DMS153 (cell line): Measurements from ENCODE around the gene SERPINB12.

ENCODE experiments used
- DNase-seq: peaks from one replicate; lab custom pipeline; 2025; lab: John Stamatoyannopoulos, UW

SERPINB12 gene, protein sequence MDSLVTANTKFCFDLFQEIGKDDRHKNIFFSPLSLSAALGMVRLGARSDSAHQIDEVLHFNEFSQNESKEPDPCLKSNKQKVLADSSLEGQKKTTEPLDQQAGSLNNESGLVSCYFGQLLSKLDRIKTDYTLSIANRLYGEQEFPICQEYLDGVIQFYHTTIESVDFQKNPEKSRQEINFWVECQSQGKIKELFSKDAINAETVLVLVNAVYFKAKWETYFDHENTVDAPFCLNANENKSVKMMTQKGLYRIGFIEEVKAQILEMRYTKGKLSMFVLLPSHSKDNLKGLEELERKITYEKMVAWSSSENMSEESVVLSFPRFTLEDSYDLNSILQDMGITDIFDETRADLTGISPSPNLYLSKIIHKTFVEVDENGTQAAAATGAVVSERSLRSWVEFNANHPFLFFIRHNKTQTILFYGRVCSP

DNA sequence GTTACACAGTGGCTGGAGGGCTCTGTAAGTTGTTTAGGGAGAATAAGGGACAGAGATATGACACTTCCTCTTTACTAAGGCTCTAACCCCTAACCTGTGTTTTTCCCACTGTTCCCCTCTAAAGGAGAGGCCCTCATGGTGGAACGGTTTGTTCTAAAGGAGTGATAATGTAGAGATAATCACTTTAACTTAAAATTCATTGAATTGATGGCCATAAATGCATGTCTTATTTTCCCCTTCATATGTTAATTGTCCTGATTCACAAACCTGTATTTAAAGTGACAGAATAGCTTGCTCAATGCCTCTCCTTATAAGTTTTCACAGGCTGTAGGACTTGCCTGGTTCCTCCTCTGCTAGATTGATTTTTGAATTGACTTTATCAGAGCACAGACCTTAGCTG lies at the start of gene SERPINB12:
Gene SERPINB12, plus strand, starts transcription at position 301 of the 400 bp plus-strand sequence. CDS start 13,791 bp downstream, outside the sequence.
- no peak for DNase-seq

DNA sequence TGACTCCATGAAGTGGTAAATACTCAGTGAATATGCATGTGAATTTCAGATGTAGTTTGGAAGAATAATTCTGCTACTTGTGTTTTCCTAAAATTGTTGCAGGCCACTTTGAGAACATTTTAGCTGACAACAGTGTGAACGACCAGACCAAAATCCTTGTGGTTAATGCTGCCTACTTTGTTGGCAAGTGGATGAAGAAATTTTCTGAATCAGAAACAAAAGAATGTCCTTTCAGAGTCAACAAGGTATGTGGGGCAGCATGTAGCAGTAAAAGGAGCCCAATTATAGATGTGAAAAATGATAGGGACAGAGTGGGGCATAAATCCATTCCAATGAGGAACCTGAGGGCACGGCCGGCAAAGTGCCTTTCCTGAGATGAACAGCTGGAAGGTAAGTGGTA lies 49.3 kb upstream of the SERPINB12 start:
- no peak for DNase-seq

DNA sequence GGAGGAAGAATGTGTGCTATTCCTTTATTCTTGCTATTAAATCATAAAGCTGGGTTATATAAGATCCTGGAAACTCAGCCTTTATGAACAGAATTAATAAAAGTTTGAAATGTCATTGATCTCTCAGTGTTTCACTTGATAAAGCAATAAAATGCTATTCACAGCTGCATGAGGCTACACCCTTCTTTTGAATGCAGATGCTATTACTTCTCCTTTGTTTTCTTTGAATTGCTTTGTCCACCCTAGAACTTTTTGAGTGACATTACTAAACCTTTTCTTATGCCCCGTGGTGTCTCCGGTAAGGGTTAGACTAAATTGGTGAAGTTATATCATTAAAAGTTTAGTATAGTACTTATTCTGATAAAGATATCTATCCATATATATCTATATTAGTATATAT lies 46.5 kb upstream of the SERPINB12 start:
- DNase-seq: no peak

DNA sequence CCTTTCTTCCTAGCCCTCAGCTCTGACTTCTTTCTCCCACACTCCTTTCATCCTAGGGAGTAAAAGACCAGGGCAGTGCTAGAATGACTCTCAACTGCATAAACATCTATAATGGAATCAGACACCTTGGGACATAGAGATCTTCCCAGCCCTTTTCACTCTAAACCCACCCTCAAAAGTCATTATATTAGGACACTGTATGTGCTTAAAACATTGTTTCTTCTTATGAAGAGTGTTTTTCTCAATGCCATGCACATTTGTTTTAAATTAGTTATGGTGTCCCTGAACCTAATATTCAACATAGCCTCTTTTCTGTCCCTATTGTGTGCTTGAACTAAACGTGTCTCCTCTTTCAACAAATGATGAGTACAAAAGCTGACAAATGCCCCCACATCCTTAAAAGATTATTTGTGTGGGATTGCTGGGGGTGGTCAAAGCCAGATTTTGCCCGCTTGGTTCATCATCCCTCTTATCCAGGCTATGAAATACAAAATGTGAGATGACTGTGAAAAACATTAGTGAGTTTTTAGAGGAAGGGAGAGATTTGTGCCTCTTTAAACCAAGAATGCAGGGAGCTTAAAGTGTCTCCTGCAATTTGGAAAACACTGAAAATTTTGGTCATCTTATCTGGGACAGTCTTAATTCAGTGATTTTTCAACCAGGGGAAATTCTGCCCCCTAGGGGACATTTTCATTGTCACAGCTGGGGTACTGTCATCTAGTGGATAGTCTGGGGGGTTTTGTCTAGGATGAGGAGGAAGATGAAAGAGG lies 36.4 kb upstream of the SERPINB12 start:
- DNase-seq: no peak

DNA sequence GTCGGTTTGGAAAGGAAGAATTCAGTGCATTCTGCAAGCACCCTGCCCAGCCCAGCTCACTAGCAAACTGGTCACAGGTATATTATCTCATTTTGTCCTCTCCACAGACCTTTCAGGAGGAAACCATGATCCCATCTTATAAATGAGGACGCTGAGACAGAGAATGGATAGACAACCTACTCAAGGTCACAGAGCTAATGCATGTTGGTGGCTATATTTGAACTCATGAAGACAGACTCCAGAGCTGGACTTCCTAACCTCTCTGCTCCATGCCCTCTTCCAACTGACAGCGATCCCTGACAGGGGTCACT lies 35.9 kb upstream of the SERPINB12 start:
- no peak for DNase-seq

DNA sequence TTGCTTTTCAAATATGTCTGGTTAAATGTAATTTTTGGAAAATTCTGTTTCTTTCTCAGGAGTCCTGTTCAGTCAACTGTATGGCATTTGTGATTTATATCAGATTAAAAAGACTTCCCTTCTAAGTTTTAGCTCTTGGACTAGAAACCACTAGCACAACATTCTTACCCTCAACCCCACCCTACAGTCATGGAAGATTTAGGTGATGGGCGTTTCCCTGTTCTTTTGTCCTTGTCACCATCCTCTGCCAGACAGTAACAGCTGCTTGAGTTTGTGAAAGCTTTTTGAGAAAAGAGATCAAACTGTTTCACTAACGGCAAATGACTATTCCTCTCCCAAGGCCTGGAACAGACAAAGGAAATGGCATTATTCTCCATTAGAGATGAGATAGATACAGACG lies 33.6 kb upstream of the SERPINB12 start:
- no peak for DNase-seq

DNA sequence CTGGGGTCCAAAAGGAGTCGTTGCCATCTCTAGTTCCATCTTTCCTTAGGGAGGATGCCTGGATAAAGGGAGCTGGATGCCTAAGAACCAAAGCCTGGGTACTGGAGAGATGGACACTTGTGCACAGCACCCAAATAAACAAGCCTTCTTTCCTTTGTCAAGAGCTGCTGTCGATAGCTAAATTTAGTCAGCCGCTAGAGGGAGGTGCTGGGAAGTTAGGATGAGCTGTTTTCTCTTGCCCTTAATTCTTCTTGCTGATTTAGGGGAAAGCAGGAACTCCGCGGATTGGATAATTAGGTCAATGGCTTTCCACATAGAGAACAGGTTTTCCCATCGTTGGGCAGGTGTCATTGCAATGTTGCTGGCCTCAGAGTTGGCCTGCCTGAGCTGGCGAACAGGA lies 30.9 kb upstream of the SERPINB12 start:
- peak; percentile 12 for DNase-seq

DNA sequence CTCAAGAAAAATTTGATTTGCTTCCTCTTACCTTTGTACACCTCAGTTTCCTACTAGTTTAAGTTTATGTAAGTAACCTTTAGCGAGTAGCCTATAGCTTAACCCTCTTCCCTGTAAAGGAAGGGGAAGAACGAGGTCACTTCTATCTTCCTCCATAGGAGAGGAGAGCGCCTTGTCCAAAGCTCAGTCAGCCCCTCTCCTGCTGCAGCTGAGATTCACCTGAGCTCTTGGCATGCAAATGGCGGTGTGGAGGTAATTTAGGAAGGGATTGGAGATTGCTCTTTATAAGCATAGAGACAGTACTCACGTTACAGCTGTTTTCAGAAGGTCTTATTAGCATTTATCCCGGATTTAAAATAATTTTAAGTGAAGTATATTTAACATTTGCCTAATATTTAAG lies 27.8 kb upstream of the SERPINB12 start:
- no peak for DNase-seq

DNA sequence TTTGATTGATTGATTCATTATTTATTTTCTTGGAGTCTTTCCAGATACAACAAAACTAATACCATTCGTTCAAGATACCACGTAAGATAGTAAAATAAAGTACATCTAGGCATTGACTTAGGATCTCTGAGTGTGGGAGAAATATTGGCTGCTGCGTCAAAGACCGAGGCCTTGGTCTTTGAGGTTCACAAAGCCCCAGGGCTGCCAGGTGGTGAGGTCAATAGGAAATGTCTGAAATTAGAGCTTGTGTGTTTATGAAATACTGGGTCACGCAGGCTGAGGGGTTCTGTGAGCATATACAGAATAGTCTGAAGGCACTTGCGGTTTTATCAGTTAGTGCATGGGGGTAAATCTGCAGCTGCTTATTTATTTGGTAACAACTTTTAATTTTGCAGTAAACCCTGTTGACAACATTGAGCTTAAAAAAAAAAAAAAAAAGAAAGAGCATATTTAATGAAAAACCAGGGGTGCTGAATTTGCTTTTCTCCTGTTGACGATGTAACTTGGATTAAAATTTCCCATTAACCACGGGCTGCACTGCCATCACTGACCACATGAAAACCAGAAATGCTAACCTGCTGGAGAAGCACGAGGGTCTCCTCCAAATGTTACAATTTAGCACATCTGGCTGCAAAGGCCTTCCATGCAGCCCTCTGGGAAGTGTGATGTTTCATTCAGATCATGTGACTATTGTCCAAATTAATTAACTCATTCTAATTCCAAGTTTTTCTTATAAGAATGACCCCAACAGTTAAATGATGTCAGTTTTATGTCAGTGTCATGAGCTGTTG lies 27.1 kb upstream of the SERPINB12 start:
- no peak for DNase-seq

DNA sequence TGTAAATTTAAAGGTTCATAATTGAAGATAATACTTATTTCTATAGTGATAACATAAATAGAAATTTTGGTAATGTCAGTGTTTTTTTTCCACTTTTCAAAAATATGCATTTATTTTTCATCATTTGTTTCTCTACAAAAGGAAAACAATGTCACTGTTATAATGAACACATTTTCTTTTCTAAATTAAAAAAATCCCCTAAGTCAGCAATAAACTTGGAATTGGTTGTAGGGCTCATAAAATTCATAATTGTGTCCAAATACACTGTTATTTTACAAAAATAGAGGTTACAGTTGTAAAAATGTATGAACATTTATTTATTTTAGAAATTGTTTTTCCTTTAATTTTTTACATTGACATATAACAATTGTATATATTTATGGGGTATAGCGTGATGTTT lies 26.4 kb upstream of the SERPINB12 start:
- no peak for DNase-seq

DNA sequence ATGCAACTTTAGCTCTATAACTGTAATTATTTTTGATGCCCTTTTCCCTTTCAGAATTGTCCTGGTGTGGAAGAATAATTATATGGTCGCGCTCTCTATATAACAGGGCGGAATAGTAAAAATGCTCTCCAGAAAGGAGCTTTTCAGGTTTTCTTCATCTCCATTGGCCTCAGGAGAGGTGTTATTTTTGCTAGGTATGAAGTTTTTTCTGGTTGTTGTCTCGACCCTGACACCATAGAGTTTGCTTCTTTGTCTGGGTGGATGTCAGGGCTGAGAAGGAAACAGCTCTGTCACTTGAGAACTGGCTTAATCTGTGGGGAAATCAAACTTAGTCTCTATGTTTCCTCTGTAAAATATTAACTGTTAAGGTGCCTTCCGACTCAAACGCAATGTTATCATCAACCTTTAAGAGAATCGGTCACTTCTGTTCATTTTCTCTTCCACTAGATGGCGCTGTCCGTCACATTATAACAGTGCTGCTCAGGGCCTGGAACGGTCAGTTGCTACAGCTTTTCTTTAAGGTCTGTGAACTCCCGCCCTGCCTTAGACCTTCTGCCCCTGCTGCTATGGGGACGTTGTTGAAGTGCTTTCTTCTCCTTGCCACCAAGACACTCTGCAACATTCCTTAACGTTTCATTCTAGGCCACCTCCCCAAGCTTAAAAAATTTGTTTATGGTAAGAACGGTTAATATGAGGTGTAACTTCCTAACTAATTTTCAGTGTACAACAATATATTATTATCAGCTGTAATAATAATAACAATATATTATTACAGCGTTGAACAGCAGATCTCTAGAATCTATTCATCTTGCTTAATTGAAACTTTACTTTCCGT lies 23.8 kb upstream of the SERPINB12 start:
- DNase-seq: peak; percentile 18

DNA sequence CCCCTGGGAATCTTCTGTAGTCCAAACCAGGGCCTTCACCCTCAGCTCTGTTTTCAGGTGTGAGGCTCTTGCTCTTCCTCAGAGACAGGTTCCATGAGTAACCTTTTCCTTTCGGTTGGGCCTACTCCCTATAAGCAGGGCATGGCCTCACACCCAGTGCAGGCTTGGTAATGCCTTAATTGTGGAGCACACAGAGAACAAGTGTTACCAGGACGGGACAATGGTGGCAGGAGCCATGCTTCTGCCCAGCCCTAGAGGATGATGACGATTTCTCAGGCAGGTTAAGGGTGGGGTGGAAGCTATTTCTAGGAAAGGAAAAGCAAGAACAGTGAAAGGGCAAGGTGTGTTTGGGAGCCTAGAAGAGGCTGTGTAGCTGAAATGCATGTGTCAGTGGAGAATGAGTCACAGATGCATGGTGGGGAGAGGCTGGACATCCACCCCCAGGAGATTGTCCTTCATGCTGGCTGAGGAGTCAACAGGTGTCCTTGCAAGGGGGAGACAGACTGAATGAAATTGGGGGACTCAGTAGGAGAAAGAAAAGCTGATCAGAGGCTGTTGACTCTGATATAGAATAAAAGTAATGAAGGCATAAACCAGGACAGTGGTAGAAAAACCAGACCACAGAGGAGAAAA lies 22.0 kb upstream of the SERPINB12 start:
- DNase-seq: no peak

DNA sequence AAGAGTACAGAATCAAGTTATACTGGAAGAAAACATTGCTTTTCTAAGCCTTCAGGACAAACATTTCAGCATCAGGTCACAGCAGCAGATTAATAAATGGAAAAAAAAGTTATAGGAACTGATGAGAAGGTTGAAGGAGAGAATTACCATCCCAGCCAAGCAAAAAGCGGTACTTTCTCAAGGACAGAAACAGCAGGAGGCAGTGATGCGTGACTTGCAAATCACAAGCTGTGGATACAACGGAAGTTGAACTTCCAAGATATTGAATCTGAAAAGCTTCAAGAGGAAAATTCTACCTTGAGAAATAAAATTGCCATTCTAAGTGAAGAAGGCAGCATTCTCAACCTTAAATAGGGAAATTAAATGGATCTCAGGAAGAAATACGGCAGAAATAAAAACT lies 18.5 kb upstream of the SERPINB12 start:
- DNase-seq: no peak

DNA sequence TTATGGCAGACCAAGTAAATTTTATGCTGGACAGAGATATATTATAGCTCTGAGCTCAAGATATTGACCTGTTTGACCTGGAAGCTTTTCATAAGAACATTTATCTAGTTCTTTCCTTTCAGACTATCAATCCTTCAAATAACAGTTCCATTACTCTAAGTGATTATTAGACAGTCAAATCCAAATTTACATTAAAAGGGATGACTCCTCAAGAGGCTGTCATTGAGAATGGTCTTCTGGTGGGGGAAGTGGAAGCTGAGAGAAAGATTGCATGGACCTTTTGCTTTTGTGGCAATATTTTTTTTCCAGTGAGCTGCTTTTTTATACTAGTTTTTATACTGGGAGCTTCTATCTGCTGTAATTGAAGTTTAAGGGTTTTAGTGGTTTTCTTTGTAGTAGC lies 14.9 kb upstream of the SERPINB12 start:
- no peak for DNase-seq

DNA sequence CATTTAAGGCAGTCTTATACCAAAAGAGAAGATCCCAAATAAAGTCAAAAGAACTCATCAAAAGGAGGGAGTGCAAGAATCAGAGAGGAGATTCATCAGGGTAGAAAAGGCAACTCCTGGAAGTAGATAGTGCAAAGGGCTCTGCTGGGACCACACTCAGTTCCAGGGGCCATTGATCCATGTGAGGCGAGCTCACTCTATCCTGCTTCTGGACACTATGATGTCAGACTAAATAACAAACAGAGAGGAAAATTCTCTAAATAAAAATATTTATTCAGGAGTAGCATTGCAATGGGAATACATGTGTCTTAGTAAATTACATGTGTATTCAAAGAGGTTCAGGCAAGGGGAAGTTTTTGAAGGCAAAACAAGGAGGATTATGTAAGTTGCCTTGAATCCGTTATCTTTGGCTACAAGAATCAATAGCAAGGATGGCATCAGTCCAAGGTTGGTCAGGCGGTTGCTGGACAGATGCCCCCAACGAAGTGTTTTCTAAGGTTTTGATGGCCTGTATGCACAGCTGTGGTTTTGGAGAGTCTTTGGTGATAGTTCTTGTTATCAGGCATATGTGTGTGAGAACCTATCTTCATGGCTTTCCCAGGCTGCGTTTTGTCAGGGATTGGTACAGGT lies 13.2 kb upstream of the SERPINB12 start:
- DNase-seq: no peak

DNA sequence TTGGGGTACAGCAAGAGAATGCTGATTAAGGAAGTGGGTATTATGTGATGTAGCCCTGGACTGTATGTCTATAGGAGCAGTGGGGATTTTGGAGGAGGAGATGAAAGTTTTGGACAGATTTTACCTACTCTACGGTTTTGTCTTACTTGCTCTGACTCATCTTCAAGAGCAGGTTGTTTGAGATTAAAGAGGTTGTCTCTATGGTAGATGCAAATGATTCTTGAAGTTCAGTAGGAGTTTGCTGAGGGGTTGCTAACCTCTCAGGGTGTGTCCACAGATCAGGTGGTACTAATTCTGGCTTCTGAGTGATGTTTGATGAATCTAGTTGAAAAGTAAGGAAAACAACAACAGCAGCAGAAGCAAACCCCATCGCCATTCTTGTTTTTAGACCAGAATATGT lies 9.7 kb upstream of the SERPINB12 start:
- DNase-seq: no peak

DNA sequence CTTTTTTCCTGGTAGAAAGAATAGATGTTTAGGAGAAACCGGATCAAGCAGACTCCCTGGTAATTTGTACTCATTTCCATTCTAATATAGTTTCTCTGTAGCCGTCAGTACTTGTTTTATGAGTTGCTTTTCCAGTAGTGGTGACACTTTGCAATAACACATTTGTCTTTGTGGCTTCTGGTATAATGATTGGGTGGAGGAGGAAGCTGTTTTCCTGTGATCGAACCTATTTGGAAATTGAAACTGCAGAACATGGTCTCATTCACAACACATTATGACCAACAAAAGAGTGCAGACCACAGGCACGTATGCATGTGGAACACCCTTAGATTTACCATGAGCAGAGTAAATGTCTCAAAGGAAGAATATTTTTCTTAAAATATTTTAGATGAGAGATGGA lies 7.6 kb upstream of the SERPINB12 start:
- no peak for DNase-seq

DNA sequence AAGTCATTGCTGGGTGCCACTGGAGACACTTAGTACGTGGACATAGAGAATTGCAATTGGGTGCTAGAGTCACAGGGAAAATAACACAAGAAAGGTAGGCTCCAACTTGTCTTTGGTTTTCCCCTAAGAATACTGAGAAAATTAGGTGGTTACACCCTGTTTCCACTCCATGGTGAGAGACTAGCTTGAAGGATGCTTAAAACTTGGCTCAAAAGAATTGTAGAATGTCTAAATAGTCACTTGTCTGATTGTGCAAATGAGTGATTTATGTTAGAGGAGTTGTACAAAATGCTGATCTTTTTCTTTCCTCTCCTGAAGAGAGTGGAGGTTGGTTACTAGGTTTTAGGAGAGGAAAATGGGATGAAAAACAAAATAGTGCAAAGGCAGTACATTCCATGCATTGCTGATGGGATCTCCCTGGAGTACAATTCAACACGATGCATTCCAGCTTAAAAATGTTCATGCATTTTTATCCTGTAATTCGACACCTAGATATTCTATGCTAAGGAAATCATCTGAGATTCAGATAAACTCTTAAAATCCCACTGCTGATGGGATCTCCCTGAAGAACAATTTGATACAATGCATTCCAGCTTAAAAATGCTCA lies 2.2 kb upstream of the SERPINB12 start:
- DNase-seq: no peak

DNA sequence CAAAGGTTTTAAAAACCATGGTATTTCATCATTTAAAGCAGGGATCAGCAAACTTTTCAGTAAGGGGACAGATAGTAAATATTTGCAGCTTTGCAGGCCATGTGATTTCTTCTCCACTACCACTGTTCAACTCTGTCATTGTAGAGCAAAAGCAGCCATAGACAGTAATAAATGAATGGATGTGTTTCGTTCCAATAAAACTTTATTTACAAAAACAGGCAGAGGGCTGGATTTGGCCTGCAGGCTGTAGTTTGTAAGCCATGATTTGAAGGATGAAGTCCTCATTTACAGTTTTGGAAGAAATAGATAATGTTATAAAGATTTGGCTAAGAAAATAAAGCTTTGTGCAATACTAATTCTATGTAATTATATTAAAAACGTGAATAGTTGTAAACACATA lies 1.8 kb downstream of the SERPINB12 start:
- no peak for DNase-seq

DNA sequence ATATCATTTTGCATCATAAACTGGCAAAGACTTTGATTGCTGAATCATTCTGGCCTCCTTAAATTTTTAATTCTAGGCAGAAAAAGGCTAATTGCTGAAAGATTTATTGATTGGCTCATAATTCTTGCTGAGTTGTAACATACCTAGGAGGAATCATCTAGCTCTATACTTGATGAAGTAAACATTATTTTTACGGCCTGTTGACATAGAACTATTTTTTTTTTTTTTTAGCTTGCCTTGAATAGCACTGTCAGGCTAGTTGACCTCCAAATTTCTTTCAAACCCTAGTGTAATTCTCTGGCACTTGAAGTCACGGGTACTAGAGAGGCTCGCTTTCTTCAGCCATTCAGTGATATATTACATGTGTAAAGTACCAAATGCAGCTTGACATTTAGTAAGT lies 2.8 kb downstream of the SERPINB12 start:
- no peak for DNase-seq
